ENCODE measurements around the gene AKR1D1.

GRCh38 chr7:138120140-138120827 is 44.0 kb downstream of the AKR1D1 start:
- TF ChIP-seq GATA4 (IDR thresholded peaks at IDR 0.05; ENCODE audit: borderline replicate concordance, low read depth) (no peak; the same call in 1 of the 2 replicates), JUN (CRISPR knock-in tag; IDR thresholded peaks at IDR 0.05) (no peak), POLR2A (IDR thresholded peaks at IDR 0.05; ENCODE audit: insufficient read depth in 1 of 2, low read depth in 2 of 2, low read length in 2 of 2) (no peak), CTCF (CRISPR knock-in tag; IDR thresholded peaks at IDR 0.05) (no peak), BRF2 (CRISPR knock-in tag; IDR thresholded peaks at IDR 0.05) (no peak), ZNF775 (CRISPR knock-in tag; IDR thresholded peaks at IDR 0.05; ENCODE audit: borderline replicate concordance) (no peak), HDAC2 (CRISPR knock-in tag; IDR thresholded peaks at IDR 0.05) (peak; percentile 87), ZNF597 (CRISPR knock-in tag; IDR thresholded peaks at IDR 0.05) (no peak)

All from HepG2 (cell line).